ENCODE measurements around the gene WFIKKN1. TPM values are rescaled to one million over a fixed set of nuclear protein-coding genes. Genes with fewer than 3 reads are reported as not detected.

Gene WFIKKN1
- total RNA-seq, 1 experiment from 2014 or later, result 12.3 TPM

GRCh38 chr16:616733-617586, 13.8 kb upstream of the WFIKKN1 start:
- CTCF ChIA-PET, result interaction anchor here (0.6 kb wide), 1 partner anchor 230 kb away, joined by 5 read pairs; no protein-coding TSS in a partner anchor
- POLR2A ChIA-PET, result no interaction called here
- Mint-ChIP-seq H3K4me3 (no peak overlapping the region), H3K36me3 (peaks cover 13% of the 10 kb centered on the region), H3K4me1 (peaks cover 5% of the 10 kb centered on the region), H3K9me3 (no peaks in the 10 kb centered on the region), H3K27ac (no peak overlapping the region), H3K27me3 (ENCODE audit: low read depth) (no peaks in the 10 kb centered on the region)
- no peak for DNase-seq (ENCODE audit: low spot score)
- TF ChIP-seq ZNF425 (CRISPR knock-in tag; conservative IDR thresholded peaks at IDR 0.05) (no peak), TP53 (CRISPR knock-in tag; IDR thresholded peaks at IDR 0.05) (no peak), SOX15 (CRISPR knock-in tag; IDR thresholded peaks at IDR 0.05) (no peak), CBFB (CRISPR knock-in tag; IDR thresholded peaks at IDR 0.05; ENCODE audit: low read depth) (no peak), ZNF416 (CRISPR knock-in tag; IDR thresholded peaks at IDR 0.05) (no peak), NFATC4 (CRISPR knock-in tag; IDR thresholded peaks at IDR 0.05) (no peak), JAZF1 (CRISPR knock-in tag; IDR thresholded peaks at IDR 0.05) (no peak), ESRRA (CRISPR knock-in tag; IDR thresholded peaks at IDR 0.05; ENCODE audit: borderline replicate concordance) (no peak), ZNF423 (CRISPR knock-in tag; IDR thresholded peaks at IDR 0.05) (no peak), ZNF512 (CRISPR knock-in tag; IDR thresholded peaks at IDR 0.05; ENCODE audit: borderline replicate concordance) (no peak), ZNF281 (CRISPR knock-in tag; IDR thresholded peaks at IDR 0.05) (no peak)
- TF ChIP-seq, protein P1, sequence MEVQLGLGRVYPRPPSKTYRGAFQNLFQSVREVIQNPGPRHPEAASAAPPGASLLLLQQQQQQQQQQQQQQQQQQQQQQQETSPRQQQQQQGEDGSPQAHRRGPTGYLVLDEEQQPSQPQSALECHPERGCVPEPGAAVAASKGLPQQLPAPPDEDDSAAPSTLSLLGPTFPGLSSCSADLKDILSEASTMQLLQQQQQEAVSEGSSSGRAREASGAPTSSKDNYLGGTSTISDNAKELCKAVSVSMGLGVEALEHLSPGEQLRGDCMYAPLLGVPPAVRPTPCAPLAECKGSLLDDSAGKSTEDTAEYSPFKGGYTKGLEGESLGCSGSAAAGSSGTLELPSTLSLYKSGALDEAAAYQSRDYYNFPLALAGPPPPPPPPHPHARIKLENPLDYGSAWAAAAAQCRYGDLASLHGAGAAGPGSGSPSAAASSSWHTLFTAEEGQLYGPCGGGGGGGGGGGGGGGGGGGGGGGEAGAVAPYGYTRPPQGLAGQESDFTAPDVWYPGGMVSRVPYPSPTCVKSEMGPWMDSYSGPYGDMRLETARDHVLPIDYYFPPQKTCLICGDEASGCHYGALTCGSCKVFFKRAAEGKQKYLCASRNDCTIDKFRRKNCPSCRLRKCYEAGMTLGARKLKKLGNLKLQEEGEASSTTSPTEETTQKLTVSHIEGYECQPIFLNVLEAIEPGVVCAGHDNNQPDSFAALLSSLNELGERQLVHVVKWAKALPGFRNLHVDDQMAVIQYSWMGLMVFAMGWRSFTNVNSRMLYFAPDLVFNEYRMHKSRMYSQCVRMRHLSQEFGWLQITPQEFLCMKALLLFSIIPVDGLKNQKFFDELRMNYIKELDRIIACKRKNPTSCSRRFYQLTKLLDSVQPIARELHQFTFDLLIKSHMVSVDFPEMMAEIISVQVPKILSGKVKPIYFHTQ (CRISPR knock-in tag; IDR thresholded peaks at IDR 0.05), result no peak
- ATAC-seq, result no peak

DNA sequence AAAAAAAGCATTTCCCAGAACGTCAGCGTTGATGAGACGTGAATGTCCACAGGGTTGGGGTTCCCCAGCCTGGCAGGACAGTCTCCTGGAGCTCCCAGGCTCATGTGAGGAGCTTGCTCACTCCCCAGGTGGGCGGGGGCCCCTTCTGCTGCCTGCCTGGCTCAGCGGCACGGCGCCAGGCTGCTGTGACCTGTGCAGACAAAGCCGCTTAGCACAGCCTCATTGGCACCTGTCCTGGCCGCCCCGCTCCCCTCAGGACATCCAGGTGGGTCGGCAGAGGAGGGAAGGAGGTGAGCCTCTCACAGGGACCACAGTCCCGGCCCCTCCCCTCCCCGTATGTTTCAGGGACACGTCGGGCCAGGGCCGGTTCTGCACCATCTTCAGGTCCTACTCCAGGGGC, 12.9 kb upstream of the WFIKKN1 start:
- peaks cover 13% of the 10 kb centered on the region for H3K36me3 Mint-ChIP-seq
- H3K4me1 Mint-ChIP-seq, result peaks cover 14% of the 10 kb centered on the region
- ATAC-seq, result no peak
- no peaks in the 10 kb centered on the region for H3K27me3 Mint-ChIP-seq (ENCODE audit: low read depth)
- no peak for DNase-seq (ENCODE audit: low spot score)
- POLR2A ChIA-PET, result no interaction called here
- no peaks in the 10 kb centered on the region for H3K9me3 Mint-ChIP-seq
- H3K4me3 Mint-ChIP-seq, result no peak overlapping the region
- H3K27ac Mint-ChIP-seq, result no peak overlapping the region
- CTCF ChIA-PET, result no interaction called here
- TF ChIP-seq PRRX2 (CRISPR knock-in tag; IDR thresholded peaks at IDR 0.05) (no peak), ZNF232 (CRISPR knock-in tag; IDR thresholded peaks at IDR 0.05) (no peak), GTF2I (CRISPR knock-in tag; conservative IDR thresholded peaks at IDR 0.05) (no peak), ZBTB21 (CRISPR knock-in tag; IDR thresholded peaks at IDR 0.05; ENCODE audit: borderline replicate concordance) (no peak), ESRRA (CRISPR knock-in tag; IDR thresholded peaks at IDR 0.05; ENCODE audit: borderline replicate concordance) (no peak), ZNF512 (CRISPR knock-in tag; IDR thresholded peaks at IDR 0.05; ENCODE audit: borderline replicate concordance) (no peak), TEAD4 (CRISPR knock-in tag; IDR thresholded peaks at IDR 0.05) (no peak), E2F5 (CRISPR knock-in tag; IDR thresholded peaks at IDR 0.05) (no peak), FOXP1 (CRISPR knock-in tag; IDR thresholded peaks at IDR 0.05; ENCODE audit: borderline replicate concordance) (no peak), RELA (CRISPR knock-in tag; IDR thresholded peaks at IDR 0.05; ENCODE audit: borderline replicate concordance) (no peak)
- TF ChIP-seq, protein P2, sequence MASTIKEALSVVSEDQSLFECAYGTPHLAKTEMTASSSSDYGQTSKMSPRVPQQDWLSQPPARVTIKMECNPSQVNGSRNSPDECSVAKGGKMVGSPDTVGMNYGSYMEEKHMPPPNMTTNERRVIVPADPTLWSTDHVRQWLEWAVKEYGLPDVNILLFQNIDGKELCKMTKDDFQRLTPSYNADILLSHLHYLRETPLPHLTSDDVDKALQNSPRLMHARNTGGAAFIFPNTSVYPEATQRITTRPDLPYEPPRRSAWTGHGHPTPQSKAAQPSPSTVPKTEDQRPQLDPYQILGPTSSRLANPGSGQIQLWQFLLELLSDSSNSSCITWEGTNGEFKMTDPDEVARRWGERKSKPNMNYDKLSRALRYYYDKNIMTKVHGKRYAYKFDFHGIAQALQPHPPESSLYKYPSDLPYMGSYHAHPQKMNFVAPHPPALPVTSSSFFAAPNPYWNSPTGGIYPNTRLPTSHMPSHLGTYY (CRISPR knock-in tag; IDR thresholded peaks at IDR 0.05), result no peak
